AG08396 (cell line): ENCODE measurements around the gene ZMIZ2.
"Not testable (repeated sequence)": the region's sequence is repeated elsewhere in the genome, so short reads cannot be mapped to it uniquely, and the experiment has no call there.

ENCODE experiments used
- DNase-seq: peaks from one replicate; pipeline ENCODE4 v3.0.0; 2012; ENCODE audit warnings: low spot score, mixed read lengths

The ZMIZ2 gene

GRCh38 chr7:44774486-44774885 lies 25.8 kb downstream of the ZMIZ2 start:
- DNase-seq, result not testable (repeated sequence)

- DNase-seq, result no peak
Measured at GRCh38 chr7:44775383-44776107, 26.9 kb downstream of the ZMIZ2 start.

GRCh38 chr7:44776211-44776610 lies 27.6 kb downstream of the ZMIZ2 start:
- DNase-seq, result no peak

DNA sequence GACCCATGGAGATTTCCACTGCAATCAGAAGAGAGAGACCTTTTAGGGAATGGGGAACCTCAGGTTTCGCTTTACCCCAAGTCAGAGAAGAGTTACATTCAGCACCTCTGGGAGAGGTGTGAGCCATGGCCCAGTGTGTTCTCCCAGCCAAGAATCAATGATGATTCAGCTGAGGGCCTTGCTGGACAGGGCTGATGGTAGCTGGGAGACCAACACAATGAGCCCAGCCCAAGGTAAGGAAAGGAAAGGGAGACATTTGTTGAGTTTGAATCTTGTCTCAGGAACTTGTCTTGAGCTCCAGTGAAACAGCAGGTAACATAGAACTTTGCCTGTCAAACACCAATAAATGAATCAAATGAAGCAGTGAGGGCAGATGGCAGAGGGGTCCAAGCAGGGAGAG lies 33.8 kb downstream of the ZMIZ2 start:
- no peak for DNase-seq

DNA sequence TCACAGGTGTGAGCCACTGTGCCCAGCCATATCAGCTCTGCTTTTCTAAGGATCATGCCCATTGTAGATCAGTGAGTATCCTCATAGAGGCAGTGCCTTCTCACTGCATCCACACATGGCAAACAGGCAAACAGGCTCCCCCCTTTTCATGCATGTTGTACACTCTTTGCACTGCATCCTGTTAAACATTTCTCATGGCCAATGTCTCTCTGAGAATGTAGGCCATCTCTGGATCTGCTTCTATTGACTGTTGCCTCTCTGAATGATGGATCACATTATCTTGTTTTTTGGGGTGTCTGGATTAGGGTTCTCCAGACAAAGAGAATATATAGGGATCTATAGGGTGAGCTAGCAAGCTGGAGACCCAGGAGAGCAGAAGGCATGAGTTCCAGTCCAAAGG lies 34.8 kb downstream of the ZMIZ2 start:
- DNase-seq, result no peak

- DNase-seq, result no peak
Measured at GRCh38 chr7:44784364-44784763, 35.7 kb downstream of the ZMIZ2 start.

DNA sequence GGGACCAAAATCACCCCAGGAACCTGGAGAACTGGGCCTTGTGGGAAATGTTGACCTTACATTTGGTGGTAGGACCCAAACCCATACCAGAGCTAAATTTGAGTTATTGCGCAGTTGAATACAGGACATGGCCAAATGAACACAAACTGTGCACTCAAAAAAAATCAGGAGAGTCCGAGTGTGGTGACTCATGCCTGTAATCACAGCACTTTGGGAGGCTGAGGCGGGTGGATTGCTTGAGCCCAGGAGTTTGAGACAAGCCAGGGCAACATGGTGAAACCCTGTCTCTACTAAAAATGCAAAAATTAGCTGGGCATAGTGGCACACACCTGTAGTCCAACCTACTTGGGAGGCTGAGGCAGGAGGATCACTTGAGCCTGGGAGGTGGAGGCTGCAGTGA lies 36.6 kb downstream of the ZMIZ2 start:
- DNase-seq, result not testable (repeated sequence)

GRCh38 chr7:44787041-44787440 lies 38.4 kb downstream of the ZMIZ2 start:
- DNase-seq, result no peak

- DNase-seq, result no peak
Measured at GRCh38 chr7:44787762-44788161, 39.1 kb downstream of the ZMIZ2 start.

GRCh38 chr7:44789990-44790389 lies 41.3 kb downstream of the ZMIZ2 start:
- DNase-seq, result no peak

- peak; percentile 67 for DNase-seq
Measured at GRCh38 chr7:44791278-44792219, 42.9 kb downstream of the ZMIZ2 start.

DNA sequence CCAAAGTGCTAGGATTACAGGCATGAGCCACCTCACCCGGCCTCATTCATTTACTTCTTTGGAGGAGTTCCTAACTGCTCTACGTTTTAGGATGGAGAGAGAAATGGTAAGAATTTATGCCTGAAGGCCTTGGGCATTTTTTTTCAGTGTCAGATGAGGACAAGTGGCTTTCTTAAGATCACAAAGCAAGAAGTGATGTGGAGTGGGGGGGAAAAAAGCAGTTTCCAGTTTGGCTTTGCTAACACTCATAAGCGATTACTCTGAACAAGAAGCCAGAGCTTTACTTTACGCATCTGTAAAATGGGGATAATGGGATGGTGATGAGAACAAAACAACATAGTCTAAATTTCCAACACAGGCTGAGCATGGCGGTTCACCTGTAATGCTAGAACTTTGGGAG lies 45.3 kb downstream of the ZMIZ2 start:
- DNase-seq, result no peak

DNA sequence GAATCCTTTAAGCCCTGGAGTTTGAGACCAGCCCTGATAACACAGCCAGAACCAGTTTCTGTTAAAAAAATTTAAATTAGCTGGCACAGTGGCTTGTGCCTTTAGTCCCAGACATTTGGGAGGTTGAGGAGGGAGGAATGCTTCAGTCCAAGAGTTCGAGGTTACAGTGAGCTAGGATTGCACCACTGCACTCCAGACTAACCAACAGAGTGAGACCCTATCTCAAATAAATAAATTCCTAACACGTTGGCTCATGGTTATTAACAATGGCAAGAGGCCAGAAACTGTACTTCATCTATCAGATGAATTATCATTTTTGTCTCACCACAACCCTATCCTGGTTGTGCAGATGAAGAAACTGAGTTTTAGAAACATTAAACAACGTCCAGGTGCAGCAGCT lies 45.7 kb downstream of the ZMIZ2 start:
- DNase-seq, result no peak

GRCh38 chr7:44796034-44796503 lies 47.4 kb downstream of the ZMIZ2 start:
- peak; percentile 60 for DNase-seq

DNA sequence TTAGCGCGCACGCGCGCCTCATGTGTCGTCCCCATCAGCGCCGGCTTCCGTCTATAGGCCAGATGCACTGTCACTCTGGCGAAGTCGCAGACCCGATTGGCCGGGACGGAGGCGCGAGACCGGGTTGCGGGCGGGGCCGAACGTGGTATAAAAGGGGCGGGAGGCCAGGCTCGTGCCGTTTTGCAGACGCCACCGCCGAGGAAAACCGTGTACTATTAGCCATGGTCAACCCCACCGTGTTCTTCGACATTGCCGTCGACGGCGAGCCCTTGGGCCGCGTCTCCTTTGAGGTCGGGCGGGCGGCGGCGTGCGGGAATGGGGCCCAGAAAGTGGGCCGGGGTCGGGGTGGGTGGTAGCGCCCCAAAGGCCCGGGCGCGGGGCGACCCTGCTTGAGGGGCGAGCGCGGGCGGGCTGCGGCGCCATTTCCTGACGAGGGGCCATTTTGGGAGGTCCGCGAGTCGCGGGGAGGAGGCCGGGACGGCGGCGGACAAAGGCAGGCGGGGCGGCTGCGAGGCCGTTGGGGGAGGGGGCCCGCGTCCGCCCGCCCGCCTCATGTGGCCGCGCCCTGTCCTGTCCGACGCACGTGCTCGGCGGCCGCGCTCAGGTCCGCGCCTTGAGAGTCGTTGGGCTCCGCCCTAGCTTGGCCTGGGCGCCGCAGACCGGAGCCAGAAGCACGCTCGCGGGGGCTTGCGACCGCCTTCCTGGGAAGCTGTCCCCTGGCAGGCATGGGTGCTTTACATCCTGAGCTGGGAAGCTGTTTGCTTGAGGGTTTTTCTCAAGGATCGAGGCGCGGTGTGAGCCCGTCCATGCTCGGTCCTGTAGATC lies 48.1 kb downstream of the ZMIZ2 start, which contains the start of gene PPIA:
Gene PPIA (plus strand): TSS at position 178 of the 825 bp plus-strand sequence. CDS start 44 bp downstream, at position 222.
- DNase-seq, result peak; percentile 100

- peak; percentile 86 for DNase-seq
Measured at GRCh38 chr7:44797329-44798258, 48.9 kb downstream of the ZMIZ2 start.

GRCh38 chr7:44798649-44799305 lies 50.1 kb downstream of the ZMIZ2 start:
- DNase-seq, result no peak

- no peak for DNase-seq
Measured at GRCh38 chr7:44799939-44800338, 51.3 kb downstream of the ZMIZ2 start.

DNA sequence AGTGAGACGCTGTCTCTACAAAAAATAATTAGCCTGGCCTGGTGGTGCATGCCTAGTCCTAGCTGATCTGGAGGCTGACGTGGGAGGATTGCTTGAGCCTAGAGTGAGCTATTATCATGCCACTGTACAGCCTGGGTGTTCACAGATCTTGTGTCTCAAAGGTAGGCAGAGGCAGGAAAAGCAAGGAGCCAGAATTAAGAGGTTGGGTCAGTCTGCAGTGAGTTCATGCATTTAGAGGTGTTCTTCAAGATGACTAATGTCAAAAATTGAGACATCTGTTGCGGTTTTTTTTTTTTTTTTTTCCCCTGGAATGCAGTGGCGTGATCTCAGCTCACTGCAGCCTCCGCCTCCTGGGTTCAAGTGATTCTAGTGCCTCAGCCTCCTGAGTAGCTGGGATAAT lies 53.2 kb downstream of the ZMIZ2 start:
- DNase-seq, result no peak

DNA sequence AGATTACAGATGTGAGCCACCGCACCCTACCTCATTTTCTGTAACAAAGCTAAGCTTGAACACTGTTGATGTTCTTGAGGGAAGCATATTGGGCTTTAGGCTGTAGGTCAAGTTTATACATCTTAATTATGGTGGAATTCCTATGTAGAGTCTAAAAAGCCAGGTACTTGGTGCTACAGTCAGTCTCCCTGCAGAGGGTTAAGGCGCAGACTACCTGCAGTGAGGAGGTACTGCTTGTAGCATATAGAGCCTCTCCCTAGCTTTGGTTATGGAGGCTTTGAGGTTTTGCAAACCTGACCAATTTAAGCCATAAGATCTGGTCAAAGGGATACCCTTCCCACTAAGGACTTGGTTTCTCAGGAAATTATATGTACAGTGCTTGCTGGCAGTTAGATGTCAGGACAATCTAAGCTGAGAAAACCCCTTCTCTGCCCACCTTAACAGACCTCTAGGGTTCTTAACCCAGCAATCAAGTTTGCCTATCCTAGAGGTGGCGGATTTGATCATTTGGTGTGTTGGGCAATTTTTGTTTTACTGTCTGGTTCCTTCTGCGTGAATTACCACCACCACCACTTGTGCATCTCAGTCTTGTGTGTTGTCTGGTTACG lies 53.9 kb downstream of the ZMIZ2 start:
- DNase-seq, result no peak
